Measurements from ENCODE around the gene SERAC1.

SERAC1 gene

DNA sequence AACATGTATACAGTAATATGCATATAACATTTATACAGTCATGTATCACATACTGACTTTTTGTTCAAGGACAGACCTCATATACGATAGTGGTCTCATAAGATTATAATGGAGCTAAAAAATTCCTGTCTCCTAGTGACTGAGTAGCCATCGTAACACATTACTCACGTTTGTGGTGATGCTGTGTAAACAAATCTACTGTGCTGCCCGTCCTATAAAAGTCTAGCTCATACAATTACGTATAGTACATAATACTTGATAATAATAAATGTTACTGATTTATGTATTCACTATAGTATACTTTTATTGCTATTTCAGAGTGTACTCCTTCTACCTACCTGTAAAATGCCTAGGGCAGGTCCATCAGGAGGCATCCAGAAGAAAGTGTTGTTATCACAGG is 17.4 kb downstream of the SERAC1 start:
- no peak overlapping the region for H3K4me3 ChIP-seq (ENCODE audit: low read depth in 1 of 2, low read length in 1 of 2)
- no peaks in the 10 kb centered on the region for H3K9me3 ChIP-seq
- no peak overlapping the region for H3K27ac ChIP-seq
- no peaks in the 10 kb centered on the region for H3K27me3 ChIP-seq
- peaks cover 17% of the 10 kb centered on the region for H3K36me3 ChIP-seq
- H3K4me1 ChIP-seq (ENCODE audit: control insufficient read depth in 1 of 2, insufficient read depth in 1 of 2, low read depth in 1 of 2, low read length in 1 of 2): no peaks in the 10 kb centered on the region
- TF ChIP-seq, protein P1, sequence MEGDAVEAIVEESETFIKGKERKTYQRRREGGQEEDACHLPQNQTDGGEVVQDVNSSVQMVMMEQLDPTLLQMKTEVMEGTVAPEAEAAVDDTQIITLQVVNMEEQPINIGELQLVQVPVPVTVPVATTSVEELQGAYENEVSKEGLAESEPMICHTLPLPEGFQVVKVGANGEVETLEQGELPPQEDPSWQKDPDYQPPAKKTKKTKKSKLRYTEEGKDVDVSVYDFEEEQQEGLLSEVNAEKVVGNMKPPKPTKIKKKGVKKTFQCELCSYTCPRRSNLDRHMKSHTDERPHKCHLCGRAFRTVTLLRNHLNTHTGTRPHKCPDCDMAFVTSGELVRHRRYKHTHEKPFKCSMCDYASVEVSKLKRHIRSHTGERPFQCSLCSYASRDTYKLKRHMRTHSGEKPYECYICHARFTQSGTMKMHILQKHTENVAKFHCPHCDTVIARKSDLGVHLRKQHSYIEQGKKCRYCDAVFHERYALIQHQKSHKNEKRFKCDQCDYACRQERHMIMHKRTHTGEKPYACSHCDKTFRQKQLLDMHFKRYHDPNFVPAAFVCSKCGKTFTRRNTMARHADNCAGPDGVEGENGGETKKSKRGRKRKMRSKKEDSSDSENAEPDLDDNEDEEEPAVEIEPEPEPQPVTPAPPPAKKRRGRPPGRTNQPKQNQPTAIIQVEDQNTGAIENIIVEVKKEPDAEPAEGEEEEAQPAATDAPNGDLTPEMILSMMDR (IDR thresholded peaks at IDR 0.05): no peak

DNA sequence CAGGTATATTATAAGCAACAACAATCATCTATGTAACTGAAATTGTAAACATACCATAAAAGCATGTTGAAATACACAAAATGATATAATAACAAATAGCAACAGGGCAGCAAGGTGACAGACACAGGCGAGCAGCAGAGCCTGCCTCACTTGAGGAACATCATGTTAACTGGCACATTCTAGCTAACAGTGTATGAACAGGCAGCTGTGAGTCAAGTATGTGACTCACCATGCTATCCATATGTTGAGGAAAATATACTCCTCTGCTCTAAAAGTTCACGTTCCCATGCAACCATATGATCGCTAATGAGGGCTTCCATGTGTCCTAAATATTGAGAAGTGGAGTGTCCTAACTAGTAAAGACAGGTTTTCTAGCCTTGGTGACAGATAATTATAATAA is 18.4 kb downstream of the SERAC1 start:
- Histone ChIP-seq H3K4me1 (ENCODE audit: control insufficient read depth in 1 of 2, insufficient read depth in 1 of 2, low read depth in 1 of 2, low read length in 1 of 2) (no peaks in the 10 kb centered on the region), H3K9me3 (no peaks in the 10 kb centered on the region), H3K36me3 (peaks cover 17% of the 10 kb centered on the region), H3K27me3 (no peaks in the 10 kb centered on the region), H3K27ac (no peak overlapping the region), H3K4me3 (ENCODE audit: low read depth in 1 of 2, low read length in 1 of 2) (no peak overlapping the region)
- TF ChIP-seq, protein P1 (IDR thresholded peaks at IDR 0.05): no peak

DNA sequence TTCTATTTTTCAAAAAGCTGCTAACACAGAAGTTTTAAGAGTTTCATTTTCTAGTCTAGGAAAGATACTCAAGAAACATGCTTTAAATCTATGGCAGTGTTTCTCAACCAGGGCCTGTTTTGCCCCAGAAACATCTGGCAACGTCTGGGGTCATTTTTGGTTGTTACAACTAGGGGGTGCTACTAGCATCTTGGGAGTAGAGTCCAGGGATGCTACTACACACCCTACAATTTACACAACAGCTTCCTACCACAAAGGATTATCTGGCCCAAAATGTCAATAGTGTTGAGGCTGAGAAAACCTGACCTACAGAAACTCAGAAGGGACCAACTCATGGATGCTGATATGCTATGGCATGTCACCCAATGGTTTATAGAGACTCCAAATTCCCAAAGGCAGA is 24.4 kb downstream of the SERAC1 start:
- no peaks in the 10 kb centered on the region for H3K4me1 ChIP-seq (ENCODE audit: control insufficient read depth in 1 of 2, insufficient read depth in 1 of 2, low read depth in 1 of 2, low read length in 1 of 2)
- no peaks in the 10 kb centered on the region for H3K9me3 ChIP-seq
- peaks cover 37% of the 10 kb centered on the region for H3K36me3 ChIP-seq
- H3K27me3 ChIP-seq: no peaks in the 10 kb centered on the region
- TF ChIP-seq, protein P1 (IDR thresholded peaks at IDR 0.05): no peak
- no peak overlapping the region for H3K27ac ChIP-seq
- H3K4me3 ChIP-seq (ENCODE audit: low read depth in 1 of 2, low read length in 1 of 2): no peak overlapping the region

DNA sequence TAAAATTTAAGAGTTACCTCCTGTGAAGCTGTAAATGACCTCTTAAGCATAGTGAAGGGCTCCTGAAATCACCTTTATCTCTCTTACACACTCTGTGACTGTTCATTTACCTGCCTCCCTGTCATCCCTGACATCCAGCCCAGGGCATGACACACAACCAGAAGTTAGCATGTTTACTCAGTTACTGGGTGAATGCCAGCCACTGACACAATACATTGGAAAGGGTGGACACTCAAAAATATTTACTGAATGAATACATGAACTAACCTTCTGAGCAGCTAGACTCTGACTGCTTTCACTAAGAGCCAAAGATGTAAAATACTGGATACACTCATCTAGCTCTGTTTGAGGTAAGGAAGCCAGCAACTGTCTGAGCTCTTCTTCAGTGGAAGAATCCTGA is 25.3 kb downstream of the SERAC1 start:
- Histone ChIP-seq H3K27ac (no peak overlapping the region), H3K4me1 (ENCODE audit: control insufficient read depth in 1 of 2, insufficient read depth in 1 of 2, low read depth in 1 of 2, low read length in 1 of 2) (no peaks in the 10 kb centered on the region), H3K27me3 (no peaks in the 10 kb centered on the region), H3K4me3 (ENCODE audit: low read depth in 1 of 2, low read length in 1 of 2) (no peak overlapping the region), H3K9me3 (no peaks in the 10 kb centered on the region), H3K36me3 (peaks cover 37% of the 10 kb centered on the region)
- TF ChIP-seq, protein P1 (IDR thresholded peaks at IDR 0.05): no peak

DNA sequence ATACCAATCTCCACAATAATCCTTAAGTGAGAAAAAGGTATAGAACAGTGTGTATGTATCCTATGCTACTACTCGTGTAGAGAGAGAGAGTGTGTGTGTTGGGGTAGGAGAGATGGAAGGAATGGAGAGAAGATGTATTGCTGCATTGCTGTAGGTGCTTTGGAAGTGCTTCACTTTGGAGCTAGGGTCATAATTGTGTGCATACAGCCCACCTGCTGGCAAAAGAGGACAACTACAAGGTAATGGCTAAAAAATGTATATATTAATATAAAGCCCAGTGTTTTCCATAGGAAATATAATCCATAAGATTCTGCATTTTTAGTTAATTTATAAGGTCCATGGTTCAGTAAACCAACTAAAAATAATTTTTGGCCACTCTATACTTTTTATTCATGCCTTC is 36.1 kb downstream of the SERAC1 start:
- H3K9me3 ChIP-seq: no peaks in the 10 kb centered on the region
- no peak overlapping the region for H3K4me3 ChIP-seq (ENCODE audit: low read depth in 1 of 2, low read length in 1 of 2)
- no peaks in the 10 kb centered on the region for H3K4me1 ChIP-seq (ENCODE audit: control insufficient read depth in 1 of 2, insufficient read depth in 1 of 2, low read depth in 1 of 2, low read length in 1 of 2)
- no peaks in the 10 kb centered on the region for H3K27me3 ChIP-seq
- TF ChIP-seq, protein P1 (IDR thresholded peaks at IDR 0.05): no peak
- no peaks in the 10 kb centered on the region for H3K36me3 ChIP-seq
- H3K27ac ChIP-seq: no peak overlapping the region

DNA sequence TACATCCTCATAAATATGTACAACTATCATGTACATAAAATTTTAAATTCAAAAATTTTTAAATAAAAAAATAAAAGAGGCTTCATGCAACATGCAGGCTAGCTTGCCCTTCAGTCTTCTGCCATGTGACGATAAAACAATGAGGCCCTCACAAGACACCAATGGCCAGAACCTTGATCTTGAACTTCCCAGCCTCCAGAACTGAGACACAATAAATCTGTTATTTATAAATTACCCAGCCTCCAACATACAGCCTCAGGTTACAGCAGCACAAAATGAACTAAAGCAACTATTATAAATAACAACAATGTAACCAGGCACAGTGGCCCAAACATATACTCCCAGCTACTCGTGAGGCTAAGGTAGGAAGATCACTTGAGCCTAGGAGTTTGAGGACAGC is 42.8 kb downstream of the SERAC1 start:
- Histone ChIP-seq H3K4me3 (ENCODE audit: low read depth in 1 of 2, low read length in 1 of 2) (no peak overlapping the region), H3K4me1 (ENCODE audit: control insufficient read depth in 1 of 2, insufficient read depth in 1 of 2, low read depth in 1 of 2, low read length in 1 of 2) (peaks cover 8 to 15% of the 10 kb centered on the region in 2 experiments), H3K9me3 (no peaks in the 10 kb centered on the region), H3K36me3 (peaks cover 3% of the 10 kb centered on the region), H3K27ac (no peak overlapping the region), H3K27me3 (no peaks in the 10 kb centered on the region)
- TF ChIP-seq, protein P1 (IDR thresholded peaks at IDR 0.05): no peak

Data from neutrophil (primary cell).